IMR-90 (cell line): ENCODE data around the gene BCAS3. TPM values are rescaled to one million over a fixed set of nuclear protein-coding genes. Genes with fewer than 3 reads are reported as not detected.

Source experiments
- ATAC-seq: fragments of 200-7000 bp; cut with Tn5 transposase; 2 replicates; pipeline ENCODE4 v1.9.1; 2020; ENCODE audit warnings: low read depth, mild to moderate bottlenecking, moderate library complexity
- BruUV-seq: library from RNA; stranded (reverse); fragments of 400-500 nt; replicated peaks from 2 replicates; lab custom pipeline; 2021; lab: Mats Ljungman, UMichigan
- CTCF ChIA-PET: fragments of 300-600 bp; formaldehyde crosslinking; extraction: SDS; loops from one replicate; lab custom pipeline; 2021; ENCODE audit warnings: antibody characterized with exemption; lab: Yijun Ruan, JAX
- POLR2A ChIA-PET: fragments of 300-600 bp; sonication (Branson Sonifier 250); formaldehyde crosslinking; loops from one replicate; lab custom pipeline; 2022; ENCODE audit warnings: antibody characterized with exemption; ENCODE audit not compliant: unreplicated experiment; lab: Charles Lee
- DNase-seq: peaks from one replicate; pipeline ENCODE4 v3.0.0; 2013
- H2AFZ ChIP-seq: replicated peaks from 2 replicates; pipeline ENCODE3; 2013; ENCODE audit warnings: low read length, mild to moderate bottlenecking; ENCODE audit not compliant: poor library complexity
- H2AK5ac ChIP-seq: 2 replicates; pipeline ENCODE4 v1.6.1; 2013; ENCODE audit warnings: low read depth, low read length, inconsistent platforms
- H2AK9ac ChIP-seq: replicated peaks from 2 replicates; pipeline ENCODE3; 2013; ENCODE audit warnings: mild to moderate bottlenecking, low read depth, low read length, moderate library complexity; ENCODE audit not compliant: poor library complexity
- H2BK120ac ChIP-seq: 2 replicates; pipeline ENCODE4 v1.6.1; 2013; ENCODE audit warnings: low read depth, low read length, inconsistent platforms
- H2BK15ac ChIP-seq: 3 replicates; pipeline ENCODE4 v1.6.1; 2013; ENCODE audit warnings: low read depth, low read length, inconsistent platforms
- H2BK20ac ChIP-seq: 2 replicates; pipeline ENCODE4 v1.6.1; 2013; ENCODE audit warnings: low read depth, mild to moderate bottlenecking, inconsistent platforms, low read length, moderate library complexity
- H2BK5ac ChIP-seq: 2 replicates; pipeline ENCODE4 v1.6.1; 2013; ENCODE audit warnings: mild to moderate bottlenecking, low read depth, low read length, inconsistent platforms; ENCODE audit not compliant: poor library complexity, severe bottlenecking
- H3K14ac ChIP-seq: replicated peaks from 2 replicates; pipeline ENCODE4 v1.6.1; 2013; ENCODE audit warnings: low read depth, low read length, inconsistent platforms
- H3K18ac ChIP-seq: 2 replicates; pipeline ENCODE4 v1.6.1; 2013; ENCODE audit warnings: low read depth, low read length, control low read depth
- H3K23ac ChIP-seq: 2 replicates; pipeline ENCODE4 v1.6.1; 2013; ENCODE audit warnings: low read depth, low read length, inconsistent platforms
- H3K27ac ChIP-seq: 2 replicates; pipeline ENCODE4 v1.5.1; 2013; ENCODE audit warnings: mild to moderate bottlenecking, control low read depth, low read length; ENCODE audit not compliant: insufficient read depth
- H3K27me3 ChIP-seq: 2 replicates; pipeline ENCODE4 v1.6.1; 2013; ENCODE audit warnings: low read length; ENCODE audit not compliant: control insufficient read depth, insufficient read depth
- H3K36me3 ChIP-seq: 2 replicates; pipeline ENCODE4 v1.6.1; 2013; ENCODE audit warnings: low read length, mixed read lengths; ENCODE audit not compliant: control insufficient read depth, insufficient read depth
- H3K4ac ChIP-seq: 2 replicates; pipeline ENCODE4 v1.6.1; 2013; ENCODE audit warnings: low read depth, low read length, inconsistent platforms
- H3K4me1 ChIP-seq: 2 replicates; pipeline ENCODE4 v1.6.1; 2013; ENCODE audit warnings: low read length, mixed read lengths; ENCODE audit not compliant: control insufficient read depth, insufficient read depth
- H3K4me2 ChIP-seq: 2 replicates; pipeline ENCODE4 v1.6.1; 2013; ENCODE audit warnings: low read depth, mild to moderate bottlenecking, control low read depth, low read length, moderate library complexity
- H3K4me3 ChIP-seq: 2 replicates; pipeline ENCODE4 v1.5.1; 2013; ENCODE audit warnings: low read depth, mild to moderate bottlenecking, control low read depth, low read length, moderate library complexity; ENCODE audit not compliant: insufficient read depth
- H3K56ac ChIP-seq: 2 replicates; pipeline ENCODE4 v1.6.1; 2013; ENCODE audit warnings: low read length, inconsistent platforms; ENCODE audit not compliant: insufficient read depth; ENCODE audit errors: extremely low read depth
- H3K79me1 ChIP-seq, 2 experiments: 2 replicates each; pipeline ENCODE4 v1.6.1; 2013; ENCODE audit warnings: low read length in 2 of 2, inconsistent platforms in 1 of 2, low read depth in 1 of 2
- H3K9ac ChIP-seq: 2 replicates; pipeline ENCODE4 v1.6.1; 2013; ENCODE audit warnings: low read depth, low read length, control low read depth
- H3K9me1 ChIP-seq: 2 replicates; pipeline ENCODE4 v1.6.1; 2013; ENCODE audit warnings: low read length, inconsistent platforms; ENCODE audit not compliant: insufficient read depth
- H3K9me3 ChIP-seq: 2 replicates; pipeline ENCODE4 v1.6.1; 2013; ENCODE audit warnings: low read length; ENCODE audit not compliant: control insufficient read depth, insufficient read depth
- H4K20me1 ChIP-seq: 2 replicates; pipeline ENCODE4 v1.6.1; 2013; ENCODE audit warnings: low read length, inconsistent platforms; ENCODE audit not compliant: insufficient read depth
- H4K5ac ChIP-seq: 2 replicates; pipeline ENCODE4 v1.6.1; 2013; ENCODE audit warnings: mild to moderate bottlenecking, low read depth, low read length, control low read depth
- H4K8ac ChIP-seq, 2 experiments: 2 replicates each; pipeline ENCODE4 v1.6.1; 2013; ENCODE audit warnings: low read depth in 2 of 2, low read length in 2 of 2, control low read depth in 1 of 2, inconsistent platforms in 1 of 2
- H4K91ac ChIP-seq: 2 replicates; pipeline ENCODE4 v1.6.1; 2013; ENCODE audit warnings: low read depth, low read length, inconsistent platforms; ENCODE audit not compliant: insufficient read depth
- BHLHE40 ChIP-seq: fragments of 150-350 bp; IDR thresholded peaks from 2 replicates; pipeline ENCODE4 v1.6.1; 2016; ENCODE audit warnings: mild to moderate bottlenecking, low read depth, low read length
- CEBPB ChIP-seq: IDR thresholded peaks from 2 replicates; pipeline ENCODE4 v1.6.1; 2012; ENCODE audit warnings: low read depth, low read length, improper control_type of control experiment
- CHD1 ChIP-seq: IDR thresholded peaks from 2 replicates; pipeline ENCODE4 v1.6.1; 2012; ENCODE audit warnings: low read depth, low read length, improper control_type of control experiment
- CTCF ChIP-seq: conservative IDR thresholded peaks from 2 replicates; pipeline ENCODE4 v1.5.1; 2012; ENCODE audit warnings: mild to moderate bottlenecking, low read depth, low read length, improper control_type of control experiment
- ELK1 ChIP-seq: fragments of 150-350 bp; IDR thresholded peaks from 2 replicates; pipeline ENCODE4 v1.6.1; 2016; ENCODE audit warnings: low read depth, mild to moderate bottlenecking, low read length, moderate library complexity, borderline replicate concordance
- FOS ChIP-seq: fragments of 150-350 bp; IDR thresholded peaks from 2 replicates; pipeline ENCODE4 v1.6.1; 2016; ENCODE audit warnings: low read depth, low read length
- MAFK ChIP-seq: IDR thresholded peaks from 2 replicates; pipeline ENCODE4 v1.6.1; 2012; ENCODE audit warnings: low read depth, low read length, improper control_type of control experiment
- MAZ ChIP-seq: IDR thresholded peaks from 2 replicates; pipeline ENCODE4 v1.6.1; 2012; ENCODE audit warnings: low read depth, mild to moderate bottlenecking, low read length, improper control_type of control experiment, moderate library complexity, borderline replicate concordance
- MXI1 ChIP-seq: IDR thresholded peaks from 2 replicates; pipeline ENCODE4 v1.6.1; 2012; ENCODE audit warnings: low read depth, mild to moderate bottlenecking, low read length, moderate library complexity, borderline replicate concordance
- NFE2L2 ChIP-seq: fragments of 150-350 bp; IDR thresholded peaks from 2 replicates; pipeline ENCODE4 v1.6.1; 2016; ENCODE audit warnings: low read depth, mild to moderate bottlenecking, low read length
- POLR2A ChIP-seq: IDR thresholded peaks from 2 replicates; pipeline ENCODE4 v1.6.1; 2012; ENCODE audit warnings: mild to moderate bottlenecking, low read depth, low read length
- RAD21 ChIP-seq: IDR thresholded peaks from 2 replicates; pipeline ENCODE4 v1.6.1; 2012; ENCODE audit warnings: low read length, improper control_type of control experiment
- RCOR1 ChIP-seq: IDR thresholded peaks from 2 replicates; pipeline ENCODE4 v1.6.1; 2012; ENCODE audit warnings: mild to moderate bottlenecking, low read length, improper control_type of control experiment; ENCODE audit not compliant: insufficient replicate concordance
- RFX5 ChIP-seq: IDR thresholded peaks from 2 replicates; pipeline ENCODE4 v1.8.0; 2012; ENCODE audit warnings: low read depth, mild to moderate bottlenecking, low read length, moderate library complexity
- SMC3 ChIP-seq: fragments of 150-350 bp; IDR thresholded peaks from 2 replicates; pipeline ENCODE4 v1.6.1; 2016; ENCODE audit warnings: low read depth, mild to moderate bottlenecking, antibody characterized with exemption, low read length, moderate library complexity
- USF2 ChIP-seq: fragments of 150-350 bp; IDR thresholded peaks from 2 replicates; pipeline ENCODE4 v1.6.1; 2017; ENCODE audit warnings: mild to moderate bottlenecking, antibody characterized with exemption, low read length, low read depth
- WGBS, 2 experiments: methylation state at CpG; one replicate each; pipeline versions ENCODE4 v1.1.5 to v1.1.7; 2013; ENCODE audit warnings: missing lambda C conversion rate in 2 of 2; ENCODE audit not compliant: insufficient read length in 1 of 2; ENCODE audit errors: extremely low coverage in 2 of 2; 5-methylcytosine and 5-hydroxymethylcytosine counted together
- dilution Hi-C: fragments of 300-500 bp; cut with HindIII; formaldehyde crosslinking; loops from one replicate; pipeline ENCODE4 v1.14.3; 2018; ENCODE audit warnings: low sequenced_read_pairs; ENCODE audit not compliant: unreplicated experiment
- in situ Hi-C: fragments of 300-500 bp; cut with MboI; formaldehyde crosslinking; loops from 3 replicates; pipeline ENCODE4 v1.14.3; 2019; ENCODE audit warnings: low sequenced_read_pairs, inconsistent platforms, mixed read lengths
- intact Hi-C: fragments of 100-400 bp; cut with micrococcal nuclease; formaldehyde crosslinking; loops from 2 replicates; pipeline ENCODE4 v1.10.0; 2022
- polyA plus RNA-seq, 3 experiments: library from polyadenylated mRNA; depleted of rRNA; stranded (reverse); fragments of >200 nt; gene quantifications; 2 replicates each; pipeline ENCODE4 v1.2.3, GENCODE V29; 2012; ENCODE audit warnings: low replicate concordance in 1 of 3
- total RNA-seq: library from RNA; depleted of rRNA; stranded (reverse); fragments of >200 nt; gene quantifications from 2 replicates; pipeline ENCODE4 v1.2.3, GENCODE V29; 2012

Gene BCAS3
- total and polyA plus RNA-seq, 2 of the 4 experiments (the other 2 are of a cell fraction): 6.3 to 27.1 TPM

- H3K4me1 ChIP-seq: peaks cover 4% of the 10 kb centered on the region
- no peak overlapping the region for H3K9ac ChIP-seq
- POLR2A ChIA-PET: interaction anchor here (0.6 kb wide), 1 partner anchor 10 kb away, joined by 6 read pairs; no protein-coding TSS in a partner anchor
- no peak overlapping the region for H2AFZ ChIP-seq
- WGBS, 2 experiments: no CpG with 5 or more reads among the region's 1 CpG
- H3K4me3 ChIP-seq: no peak overlapping the region
- in situ Hi-C loops (no loop called here), intact Hi-C loops (no loop called here), dilution Hi-C loops (no loop called here)
- BruUV-seq: no TSS peak
- no peak overlapping the region for H3K18ac ChIP-seq
- ATAC-seq: no peak
- no peaks in the 10 kb centered on the region for H3K9me1 ChIP-seq
- H3K36me3 ChIP-seq: no peaks in the 10 kb centered on the region
- H2BK120ac ChIP-seq: no peak overlapping the region
- H4K8ac ChIP-seq: no peak overlapping the region
- H3K14ac ChIP-seq: no peak overlapping the region
- H4K5ac ChIP-seq: no peak overlapping the region
- H3K27ac ChIP-seq: no peak overlapping the region
- no peak overlapping the region for H2BK20ac ChIP-seq
- no peak overlapping the region for H4K91ac ChIP-seq
- H3K79me1 ChIP-seq: no peaks in the 10 kb centered on the region
- CTCF ChIA-PET: interaction anchor here (1.2 kb wide), 1 partner anchor 11 kb away, joined by 4 read pairs; no protein-coding TSS in a partner anchor
- H3K4me2 ChIP-seq: no peak overlapping the region
- DNase-seq: no peak
- H3K4ac ChIP-seq: no peak overlapping the region
- no peak overlapping the region for H3K23ac ChIP-seq
- no peak for TF ChIP-seq RFX5
- TF ChIP-seq CTCF: no peak
- no peak for TF ChIP-seq USF2
- no peak for TF ChIP-seq MXI1
- no peak for TF ChIP-seq ELK1
- no peak for TF ChIP-seq CHD1
- no peak for TF ChIP-seq BHLHE40
- TF ChIP-seq MAZ: no peak
- no peak for TF ChIP-seq RCOR1
- TF ChIP-seq CEBPB: no peak
- TF ChIP-seq MAFK: no peak
- no peak for TF ChIP-seq SMC3
- no peak for TF ChIP-seq RAD21
- no peak for TF ChIP-seq NFE2L2
- no peak for TF ChIP-seq POLR2A
- TF ChIP-seq FOS: no peak
- no peak overlapping the region for H3K56ac ChIP-seq
- no peak overlapping the region for H2BK15ac ChIP-seq
- no peaks in the 10 kb centered on the region for H3K27me3 ChIP-seq
- H4K20me1 ChIP-seq: no peaks in the 10 kb centered on the region
- H2AK9ac ChIP-seq: no peak overlapping the region
- no peaks in the 10 kb centered on the region for H3K9me3 ChIP-seq
- H2BK5ac ChIP-seq: no peak overlapping the region
- no peak overlapping the region for H2AK5ac ChIP-seq
These were observed 395.5 kb downstream of the BCAS3 start for GRCh38 chr17:61073131-61073530.
